ENCODE data around the gene SLC35B2.
"Not testable (repeated sequence)": the region's sequence is repeated elsewhere in the genome, so short reads cannot be mapped to it uniquely, and the experiment has no call there.

The SLC35B2 gene

GRCh38 chr6:44232676-44233566 is 24.4 kb downstream of the SLC35B2 start:
- DNase-seq: no peak

DNA sequence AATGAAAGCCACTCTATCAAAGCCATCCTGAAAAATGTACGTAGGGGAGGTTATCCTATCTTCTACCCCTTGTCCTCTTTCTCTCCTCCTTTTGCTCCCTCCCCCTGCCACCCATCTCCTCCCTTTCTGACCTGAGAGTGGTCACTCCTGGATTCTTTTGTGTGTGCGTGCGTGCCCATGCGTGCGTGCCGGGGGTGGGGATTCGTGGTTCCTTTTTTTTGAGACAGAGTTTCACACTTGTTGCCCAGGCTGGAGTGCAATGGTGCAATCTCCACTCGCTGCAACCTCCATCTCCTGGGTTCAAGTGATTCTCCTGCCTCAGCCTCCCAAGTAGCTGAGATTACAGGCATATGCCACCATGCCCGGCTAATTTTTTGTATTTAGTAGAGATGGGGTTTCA is 25.9 kb downstream of the SLC35B2 start:
- not testable (repeated sequence) for DNase-seq

GRCh38 chr6:44230034-44230675 is 27.2 kb downstream of the SLC35B2 start:
- DNase-seq: no peak

DNA sequence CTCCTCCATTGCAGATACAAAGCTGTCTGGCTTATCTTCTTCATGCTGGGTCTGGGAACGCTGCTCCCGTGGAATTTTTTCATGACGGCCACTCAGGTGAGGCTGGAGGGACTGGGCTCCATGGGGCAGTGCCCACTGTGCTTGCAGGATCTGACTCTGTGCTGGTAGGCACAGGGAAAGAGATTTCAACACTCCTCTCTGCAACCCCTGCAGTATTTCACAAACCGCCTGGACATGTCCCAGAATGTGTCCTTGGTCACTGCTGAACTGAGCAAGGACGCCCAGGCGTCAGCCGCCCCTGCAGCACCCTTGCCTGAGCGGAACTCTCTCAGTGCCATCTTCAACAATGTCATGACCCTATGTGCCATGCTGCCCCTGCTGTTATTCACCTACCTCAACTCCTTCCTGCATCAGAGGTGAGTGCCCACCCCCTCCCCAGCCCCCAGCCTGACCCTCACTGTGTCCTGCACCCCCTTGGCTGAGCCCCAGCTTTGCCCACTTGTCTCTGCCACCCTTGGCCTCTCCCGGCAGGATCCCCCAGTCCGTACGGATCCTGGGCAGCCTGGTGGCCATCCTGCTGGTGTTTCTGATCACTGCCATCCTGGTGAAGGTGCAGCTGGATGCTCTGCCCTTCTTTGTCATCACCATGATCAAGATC is 27.8 kb downstream of the SLC35B2 start:
- no peak for DNase-seq

DNA sequence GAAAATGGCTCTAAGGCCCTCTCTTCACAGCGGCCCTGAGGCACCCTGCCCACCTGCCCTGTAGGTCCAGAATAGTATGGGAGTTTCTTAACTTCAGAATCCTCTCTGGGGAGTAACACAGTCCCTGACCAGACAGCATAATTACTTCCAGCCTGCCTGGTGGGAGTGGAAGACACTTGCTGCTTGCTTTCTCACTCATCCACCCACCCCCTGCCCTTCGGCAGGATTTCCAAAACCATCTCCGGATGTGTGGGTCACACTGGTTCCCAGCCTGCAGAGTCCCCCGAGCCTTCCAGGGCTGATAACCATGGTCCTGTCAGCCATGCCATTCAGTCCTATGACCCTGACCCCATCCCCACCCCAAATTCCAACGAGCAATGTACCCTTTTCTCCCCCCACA is 28.5 kb downstream of the SLC35B2 start:
- DNase-seq: no peak

- DNase-seq: no peak
These were observed 28.9 kb downstream of the SLC35B2 start for GRCh38 chr6:44228433-44228832.

DNA sequence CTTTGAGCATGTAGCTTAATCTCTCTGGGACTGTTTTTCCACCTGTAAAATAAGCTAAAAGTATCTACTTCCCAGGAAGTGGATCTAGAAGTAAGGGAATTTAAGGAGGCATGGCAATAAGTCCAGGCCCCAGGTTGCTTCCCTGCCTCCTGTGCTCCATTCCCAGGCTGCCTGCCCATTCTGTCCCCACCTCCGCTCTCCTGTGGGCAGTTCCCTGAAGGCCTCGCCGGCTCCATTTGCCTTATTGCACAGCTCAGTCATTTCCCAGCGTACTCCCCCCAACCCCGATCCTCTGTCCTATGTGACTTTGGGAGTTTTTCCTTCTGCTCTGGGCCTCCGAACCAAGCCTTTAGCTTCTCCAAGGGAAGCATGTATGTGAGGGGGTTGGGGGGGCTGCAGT is 29.3 kb downstream of the SLC35B2 start:
- no peak for DNase-seq

DNA sequence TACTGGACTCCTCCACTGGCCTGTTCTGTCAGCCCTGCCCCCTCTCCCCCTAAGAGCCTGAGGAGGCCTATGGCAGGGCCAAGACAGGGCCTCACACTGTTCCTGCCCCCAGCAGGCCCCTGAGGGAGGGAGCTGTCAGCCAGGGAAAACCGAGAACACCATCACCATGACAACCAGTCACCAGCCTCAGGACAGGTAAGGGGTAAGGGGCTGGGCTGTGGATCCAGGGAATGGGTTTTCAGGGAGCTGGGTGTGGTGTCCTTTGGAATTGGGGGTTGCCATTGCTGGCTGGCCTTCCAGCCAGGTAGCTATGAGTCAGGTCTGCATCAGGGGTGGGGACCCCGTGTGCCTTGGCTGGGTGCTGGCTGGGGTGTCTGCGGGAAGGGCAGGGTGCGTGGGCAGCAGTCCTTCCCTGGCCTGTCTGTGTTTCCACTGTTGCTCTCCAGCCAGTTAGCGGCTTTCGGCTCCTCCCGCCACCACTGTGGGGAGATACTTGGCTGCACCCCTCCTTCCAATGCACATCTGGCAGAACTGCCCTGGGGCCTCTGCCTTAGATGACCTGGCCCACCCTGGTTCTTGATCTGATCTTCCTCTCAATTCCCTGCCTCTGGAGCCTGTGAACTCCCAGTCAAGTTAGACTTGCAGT is 30.1 kb downstream of the SLC35B2 start:
- no peak for DNase-seq

DNA sequence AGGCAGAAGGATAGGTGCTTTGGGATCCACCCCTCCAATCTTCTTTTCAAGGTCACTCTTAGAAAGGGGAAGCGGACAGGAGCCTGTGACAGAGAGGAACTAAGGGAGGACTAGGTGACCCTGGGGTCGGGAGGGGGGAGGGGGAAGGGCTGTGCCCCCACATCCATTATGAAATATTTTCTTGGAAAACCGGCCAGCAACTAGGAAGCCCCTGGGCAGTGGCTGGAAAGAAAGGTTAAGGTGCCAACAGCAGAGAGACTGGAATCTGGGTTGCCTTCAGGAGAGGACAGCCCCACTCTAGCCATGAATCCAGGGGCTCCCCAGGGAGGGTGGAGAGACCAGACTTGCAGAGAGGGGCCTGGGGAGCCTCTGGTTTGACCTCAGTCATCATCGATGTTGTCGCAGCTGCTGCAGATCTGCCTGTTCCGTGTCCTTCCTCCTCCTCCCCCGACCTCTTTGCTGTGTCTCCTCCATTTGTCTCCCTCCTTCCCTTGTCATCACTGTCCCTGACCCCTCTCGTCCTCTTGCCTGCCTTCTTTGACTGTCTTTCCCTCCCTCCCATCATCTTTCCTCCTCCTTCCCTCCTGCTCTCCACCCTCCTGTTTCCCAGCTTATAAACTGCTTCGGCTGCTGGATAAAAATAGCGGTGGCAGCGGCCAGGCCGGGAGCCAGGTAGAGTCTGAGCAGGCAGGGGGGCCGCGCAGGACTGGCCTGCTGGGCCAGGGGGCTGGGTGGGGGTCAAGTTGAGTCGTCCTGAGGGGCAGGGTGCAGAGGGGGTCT is 30.8 kb downstream of the SLC35B2 start:
- DNase-seq: no peak

DNA sequence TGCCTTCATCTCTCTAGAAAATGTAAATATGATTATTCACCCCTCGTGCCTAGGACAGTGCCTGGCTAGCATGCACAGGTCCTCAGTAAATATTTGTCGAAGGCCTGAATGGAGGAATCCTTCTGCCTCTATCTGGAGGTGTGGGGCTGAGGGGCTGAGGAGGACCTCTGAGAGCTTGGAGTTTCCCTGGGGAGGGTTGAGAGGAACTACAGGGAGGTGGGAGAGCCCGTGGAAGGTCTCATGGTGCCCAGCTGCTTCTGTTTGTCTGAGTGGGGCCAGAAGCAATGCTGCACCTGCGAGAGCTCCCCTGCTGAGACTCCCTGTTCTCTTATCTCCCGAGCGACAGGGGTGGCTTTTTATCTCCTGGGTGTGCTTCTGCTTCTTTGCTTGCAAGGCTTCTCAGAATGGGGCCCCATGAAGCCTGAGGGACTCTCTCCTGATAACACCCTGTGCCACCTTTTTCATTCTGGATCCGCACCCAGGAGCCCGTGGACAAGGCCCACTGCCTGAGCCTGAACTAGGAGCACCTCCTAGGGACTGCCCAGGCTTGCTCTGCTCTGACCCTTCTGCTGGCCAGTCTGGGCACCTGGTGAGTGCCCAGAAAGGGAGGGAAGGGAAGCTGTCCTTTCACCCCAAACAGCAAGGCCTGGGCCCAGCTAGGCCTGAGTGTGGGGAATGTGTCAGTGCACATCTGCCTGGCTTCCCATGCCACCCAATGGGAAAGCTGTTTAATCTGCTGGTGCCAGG is 31.6 kb downstream of the SLC35B2 start:
- no peak for DNase-seq

GRCh38 chr6:44224965-44225305 is 32.4 kb downstream of the SLC35B2 start:
- no peak for DNase-seq

GRCh38 chr6:44224029-44224964 is 33.0 kb downstream of the SLC35B2 start:
- DNase-seq: no peak

- peak; percentile 88 for DNase-seq
These were observed 33.9 kb downstream of the SLC35B2 start, which contains the start of gene SLC29A1 for GRCh38 chr6:44223319-44224028. TSS of gene SLC29A1 (plus strand) at chr6:44223595. CDS start at chr6:44227314, 3,719 bp downstream.

GRCh38 chr6:44222486-44223318 is 34.6 kb downstream of the SLC35B2 start:
- DNase-seq: peak; percentile 19

DNA sequence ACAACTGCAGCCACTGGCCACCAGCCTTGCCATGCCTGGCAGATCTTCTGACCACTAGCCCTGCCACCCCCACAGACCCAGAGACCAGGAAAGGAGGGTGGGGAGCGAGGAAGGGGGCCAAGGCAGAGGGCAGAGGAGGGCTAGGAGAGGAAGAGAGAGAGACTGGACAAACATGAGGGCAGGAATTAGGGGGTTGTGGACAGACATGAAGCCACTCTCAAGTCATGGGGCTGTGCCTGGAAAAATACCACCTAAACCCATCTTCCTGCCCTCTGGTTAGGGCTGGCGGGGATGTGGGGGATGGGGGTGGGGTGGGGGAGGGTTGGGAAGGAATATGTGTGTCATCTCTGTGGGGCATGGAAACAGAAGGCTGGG is 35.4 kb downstream of the SLC35B2 start:
- DNase-seq: no peak

- DNase-seq: peak; percentile 62
These were observed 35.9 kb downstream of the SLC35B2 start for GRCh38 chr6:44221291-44221960.

GRCh38 chr6:44220913-44221290 is 36.4 kb downstream of the SLC35B2 start:
- DNase-seq: no peak
